ENCODE data around the gene PYHIN1. TPM values are rescaled to one million over a fixed set of nuclear protein-coding genes. Genes with fewer than 3 reads are reported as not detected.

Gene PYHIN1
- total RNA-seq, 1 experiment from 2014 or later = not detected

- ChIA-PET POLR2A (ENCODE audit: unreplicated experiment) (no interaction called here), CTCF (no interaction called here)
- Histone ChIP-seq H3K79me2 (ENCODE audit: low read length) (no peaks in the 10 kb centered on the region), H3K9me3 (ENCODE audit: low read length) (no peaks in the 10 kb centered on the region), H3F3A (ENCODE audit: low read length, unreplicated experiment) (no peaks in the 10 kb centered on the region), H3K4me1 (ENCODE audit: insufficient read depth, low read length) (no peaks in the 10 kb centered on the region), H3K4me3 (ENCODE audit: low read length) (no peak overlapping the region), H3K9ac (ENCODE audit: low read length) (no peak overlapping the region), H3K27me3 (ENCODE audit: low read length) (peaks cover 10% of the 10 kb centered on the region), H3K9me2 (replicated peaks; ENCODE audit: low read length) (no peaks in the 10 kb centered on the region), H2AFZ (ENCODE audit: low read length) (no peak overlapping the region), H3K36me3 (ENCODE audit: low read depth, low read length) (no peaks in the 10 kb centered on the region), H4K20me1 (ENCODE audit: low read length) (no peaks in the 10 kb centered on the region), H3K4me2 (ENCODE audit: low read length) (no peak overlapping the region), H3K27ac (ENCODE audit: low read length) (no peak overlapping the region)
- ATAC-seq (no peak), DNase-seq (no peak)
- intact Hi-C loops (cut with micrococcal nuclease) = no loop called here
- TF ChIP-seq EZH2phosphoT487 (IDR thresholded peaks at IDR 0.05; ENCODE audit: borderline replicate concordance, low read length) = no peak
- TF ChIP-seq, protein P1, sequence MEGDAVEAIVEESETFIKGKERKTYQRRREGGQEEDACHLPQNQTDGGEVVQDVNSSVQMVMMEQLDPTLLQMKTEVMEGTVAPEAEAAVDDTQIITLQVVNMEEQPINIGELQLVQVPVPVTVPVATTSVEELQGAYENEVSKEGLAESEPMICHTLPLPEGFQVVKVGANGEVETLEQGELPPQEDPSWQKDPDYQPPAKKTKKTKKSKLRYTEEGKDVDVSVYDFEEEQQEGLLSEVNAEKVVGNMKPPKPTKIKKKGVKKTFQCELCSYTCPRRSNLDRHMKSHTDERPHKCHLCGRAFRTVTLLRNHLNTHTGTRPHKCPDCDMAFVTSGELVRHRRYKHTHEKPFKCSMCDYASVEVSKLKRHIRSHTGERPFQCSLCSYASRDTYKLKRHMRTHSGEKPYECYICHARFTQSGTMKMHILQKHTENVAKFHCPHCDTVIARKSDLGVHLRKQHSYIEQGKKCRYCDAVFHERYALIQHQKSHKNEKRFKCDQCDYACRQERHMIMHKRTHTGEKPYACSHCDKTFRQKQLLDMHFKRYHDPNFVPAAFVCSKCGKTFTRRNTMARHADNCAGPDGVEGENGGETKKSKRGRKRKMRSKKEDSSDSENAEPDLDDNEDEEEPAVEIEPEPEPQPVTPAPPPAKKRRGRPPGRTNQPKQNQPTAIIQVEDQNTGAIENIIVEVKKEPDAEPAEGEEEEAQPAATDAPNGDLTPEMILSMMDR (conservative IDR thresholded peaks at IDR 0.05; ENCODE audit: low read depth, low read length) = no peak
- TF ChIP-seq EZH2 (IDR thresholded peaks at IDR 0.05; ENCODE audit: low read length, unreplicated experiment) = no peak
- no TSS peak for BruUV-seq (replicated peaks)
Observed at GRCh38 chr1:158930504-158930903, 848 bp upstream of the PYHIN1 start.

DNA sequence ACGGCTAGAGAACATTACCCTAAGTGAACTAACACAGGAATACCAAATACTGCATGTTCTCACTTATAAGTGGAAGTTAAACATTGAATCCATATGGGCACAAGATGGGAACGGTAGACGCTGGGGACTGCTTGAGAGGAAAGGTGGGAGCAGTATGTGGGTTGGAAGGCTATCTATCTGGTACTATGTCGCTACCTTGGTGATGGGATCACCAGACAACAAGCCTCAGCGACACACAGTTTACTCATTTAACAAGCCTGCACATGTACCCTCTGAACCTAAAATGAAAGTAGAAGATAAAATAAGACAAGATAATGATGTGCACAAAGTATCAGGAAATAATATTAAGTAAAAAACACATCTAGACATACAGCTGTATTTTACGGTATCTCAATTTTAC lies 819 bp downstream of the PYHIN1 start:
- intact Hi-C loops (cut with micrococcal nuclease) = no loop called here
- Histone ChIP-seq H3K27ac (ENCODE audit: low read length) (no peak overlapping the region), H3K4me1 (ENCODE audit: insufficient read depth, low read length) (no peaks in the 10 kb centered on the region), H4K20me1 (ENCODE audit: low read length) (no peaks in the 10 kb centered on the region), H3K9me2 (replicated peaks; ENCODE audit: low read length) (no peaks in the 10 kb centered on the region), H3K36me3 (ENCODE audit: low read depth, low read length) (no peaks in the 10 kb centered on the region), H3K79me2 (ENCODE audit: low read length) (no peaks in the 10 kb centered on the region), H3K27me3 (ENCODE audit: low read length) (peaks cover 14% of the 10 kb centered on the region), H3F3A (ENCODE audit: low read length, unreplicated experiment) (no peaks in the 10 kb centered on the region), H3K9me3 (ENCODE audit: low read length) (no peaks in the 10 kb centered on the region), H3K4me2 (ENCODE audit: low read length) (no peak overlapping the region), H2AFZ (ENCODE audit: low read length) (no peak overlapping the region), H3K4me3 (ENCODE audit: low read length) (no peak overlapping the region), H3K9ac (ENCODE audit: low read length) (no peak overlapping the region)
- ChIA-PET CTCF (no interaction called here), POLR2A (ENCODE audit: unreplicated experiment) (no interaction called here)
- DNase-seq (no peak), ATAC-seq (no peak)
- no TSS peak for BruUV-seq (replicated peaks)
- TF ChIP-seq EZH2 (IDR thresholded peaks at IDR 0.05; ENCODE audit: low read length, unreplicated experiment) = no peak
- TF ChIP-seq, protein P1 (conservative IDR thresholded peaks at IDR 0.05; ENCODE audit: low read depth, low read length) = no peak
- no peak for TF ChIP-seq EZH2phosphoT487 (IDR thresholded peaks at IDR 0.05; ENCODE audit: borderline replicate concordance, low read length)

DNA sequence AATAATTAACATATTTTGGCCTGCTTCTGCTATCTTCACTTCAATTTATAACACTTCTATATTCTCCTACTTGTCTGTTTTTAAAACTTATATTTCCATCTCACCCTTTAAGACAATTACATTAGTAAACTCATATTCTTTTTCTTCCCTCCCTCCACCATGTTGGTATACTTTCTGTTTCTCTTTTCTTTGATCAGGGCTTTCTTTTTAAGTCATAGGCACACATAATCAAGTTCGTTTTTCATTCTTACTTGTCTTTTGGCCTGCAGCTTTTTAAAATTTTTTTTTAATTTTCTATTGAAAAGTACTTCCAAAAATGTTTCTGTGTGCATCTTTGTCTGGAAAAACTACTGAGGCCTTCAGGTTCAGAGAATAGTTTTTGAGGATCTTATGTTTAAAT lies 2.3 kb downstream of the PYHIN1 start:
- no peak for ATAC-seq
- BruUV-seq (replicated peaks) = no TSS peak
- POLR2A ChIA-PET (ENCODE audit: unreplicated experiment) = no interaction called here

More for the DNA sequence above, 2.3 kb downstream of the PYHIN1 start:
- H3K9me2 ChIP-seq (replicated peaks; ENCODE audit: low read length) = no peaks in the 10 kb centered on the region
- peaks cover 15% of the 10 kb centered on the region for H3K27me3 ChIP-seq (ENCODE audit: low read length)
- no peaks in the 10 kb centered on the region for H3K79me2 ChIP-seq (ENCODE audit: low read length)
- no peaks in the 10 kb centered on the region for H3F3A ChIP-seq (ENCODE audit: low read length, unreplicated experiment)
- CTCF ChIA-PET = no interaction called here
- no peak for DNase-seq
- no peak overlapping the region for H3K4me3 ChIP-seq (ENCODE audit: low read length)
- H3K4me2 ChIP-seq (ENCODE audit: low read length) = no peak overlapping the region
- intact Hi-C loops (cut with micrococcal nuclease) = no loop called here
- H2AFZ ChIP-seq (ENCODE audit: low read length) = no peak overlapping the region
- no peak for TF ChIP-seq EZH2 (IDR thresholded peaks at IDR 0.05; ENCODE audit: low read length, unreplicated experiment)
- TF ChIP-seq, protein P1 (conservative IDR thresholded peaks at IDR 0.05; ENCODE audit: low read depth, low read length) = no peak
- no peak for TF ChIP-seq EZH2phosphoT487 (IDR thresholded peaks at IDR 0.05; ENCODE audit: borderline replicate concordance, low read length)
- no peak overlapping the region for H3K9ac ChIP-seq (ENCODE audit: low read length)
- no peaks in the 10 kb centered on the region for H3K9me3 ChIP-seq (ENCODE audit: low read length)
- no peaks in the 10 kb centered on the region for H3K4me1 ChIP-seq (ENCODE audit: insufficient read depth, low read length)
- H3K36me3 ChIP-seq (ENCODE audit: low read depth, low read length) = no peaks in the 10 kb centered on the region
- H3K27ac ChIP-seq (ENCODE audit: low read length) = no peak overlapping the region
- H4K20me1 ChIP-seq (ENCODE audit: low read length) = no peaks in the 10 kb centered on the region

All from PC-3 (cell line).